Esophagus muscularis mucosa (tissue), 4 donors: ENCODE results near the gene SYT5. TPM values are rescaled to one million over a fixed set of nuclear protein-coding genes. Genes with fewer than 3 reads are reported as not detected.

ENCODE experiments used
- DNase-seq: peaks from one replicate; pipeline ENCODE4 v3.0.0-alpha.2; 2017; ENCODE audit errors: extremely low spot score
- H3K27ac ChIP-seq, 4 donors: fragments of 200-600 bp; sonication (generic); replicated peaks in 1 of 4; 1 replicate in 3 of 4; 2 replicates in 1 of 4; pipeline ENCODE4 v1.5.1; 2016 to 2019; ENCODE audit warnings: mild to moderate bottlenecking in 1 of 4
- H3K27me3 ChIP-seq, 4 donors: fragments of 200-600 bp; sonication (generic); one replicate each; pipeline versions ENCODE4 v1.5.1 to v1.6.0; 2016 to 2019
- H3K36me3 ChIP-seq, 4 donors: fragments of 200-600 bp; sonication (generic); one replicate each; pipeline ENCODE4 v1.5.1; 2016 to 2019
- H3K4me1 ChIP-seq, 4 donors: fragments of 200-600 bp; sonication (generic); one replicate each; pipeline ENCODE4 v1.5.1; 2016 to 2019
- H3K4me3 ChIP-seq, 4 donors: fragments of 200-600 bp; sonication (generic); 1 replicate in 2 of 4; 2 replicates in 2 of 4; pipeline ENCODE4 v1.5.1; 2016 to 2019; ENCODE audit warnings: mild to moderate bottlenecking in 4 of 4, moderate library complexity in 1 of 4
- H3K9me3 ChIP-seq, 4 donors: fragments of 200-600 bp; sonication (generic); 1 replicate in 3 of 4; 2 replicates in 1 of 4; pipeline ENCODE4 v1.5.1; 2016 to 2019
- CTCF ChIP-seq, 3 experiments: fragments of 200-600 bp in 2 of 3; fragments of 450-650 bp in 1 of 3; sonication (generic) in 2 of 3; IDR thresholded peaks; one replicate each; pipeline ENCODE4 v1.5.1; 2017 to 2019; ENCODE audit warnings: antibody characterized with exemption in 3 of 3, mild to moderate bottlenecking in 2 of 3, moderate library complexity in 1 of 3
- EP300 ChIP-seq: sonication (generic); formaldehyde crosslinking; IDR thresholded peaks from one replicate; pipeline ENCODE4 v1.6.1; 2017; ENCODE audit warnings: antibody characterized with exemption
- POLR2A ChIP-seq: fragments of 450-650 bp; IDR thresholded peaks from one replicate; pipeline ENCODE4 v1.6.1; 2017; ENCODE audit warnings: antibody characterized with exemption, moderate library complexity, mild to moderate bottlenecking, low read depth
- POLR2AphosphoS5 ChIP-seq, 2 donors: sonication (generic); formaldehyde crosslinking; IDR thresholded peaks; one replicate each; pipeline ENCODE4 v1.6.1; 2017; ENCODE audit warnings: antibody characterized with exemption in 2 of 2
- WGBS: methylation state at CpG from one replicate; pipeline ENCODE4 v1.1.5; 2018; 5-methylcytosine and 5-hydroxymethylcytosine counted together
- intact Hi-C: fragments of 100-400 bp; cut with DNase I; formaldehyde crosslinking; loops from one replicate; pipeline ENCODE4 v1.15.1; 2023
- total RNA-seq, 4 donors: library from RNA; depleted of rRNA; stranded (reverse); fragments of >200 nt; gene quantifications; one replicate each; pipeline versions ENCODE4 v1.1.0 to v1.2.1, GENCODE V29; 2016

The SYT5 gene
- total RNA-seq, 4 donors from 2014 or later = 0.80 to 2.1 (median 1.7) TPM; not detected in 1

GRCh38 chr19:55145232-55145631, 34.9 kb downstream of the SYT5 start:
- Histone ChIP-seq H3K4me3 (no peak overlapping the region), H3K36me3 (no peaks in the 10 kb centered on the region), H3K27ac (no peak overlapping the region), H3K4me1 (peaks cover 9 to 30% (median 25%) of the 10 kb centered on the region in 4 donors), H3K27me3 (peaks cover 0 to 100% (median 58%) of the 10 kb centered on the region in 4 donors), H3K9me3 (no peaks in the 10 kb centered on the region)
- DNase-seq = no peak
- WGBS = 23% methylated on average over 3 of the region's 3 CpGs
- no peak for TF ChIP-seq POLR2AphosphoS5 (IDR thresholded peaks at IDR 0.05)
- TF ChIP-seq CTCF (IDR thresholded peaks at IDR 0.05) = no peak
- TF ChIP-seq POLR2A = no peak
- TF ChIP-seq EP300 = no peak
- intact Hi-C loops = loop anchor here (10.0 kb wide), 1 partner anchor 270 kb away; no protein-coding TSS in a partner anchor

GRCh38 chr19:55141696-55142095, 38.4 kb downstream of the SYT5 start:
- no peak for TF ChIP-seq POLR2A
- no peak for TF ChIP-seq EP300
- TF ChIP-seq POLR2AphosphoS5 (IDR thresholded peaks at IDR 0.05) = no peak
- TF ChIP-seq CTCF (IDR thresholded peaks at IDR 0.05) = no peak
- Histone ChIP-seq H3K4me3 (no peak overlapping the region), H3K27ac (no peak overlapping the region), H3K9me3 (no peaks in the 10 kb centered on the region), H3K4me1 (peaks cover 6 to 27% (median 23%) of the 10 kb centered on the region in 4 donors), H3K36me3 (no peaks in the 10 kb centered on the region), H3K27me3 (peaks cover 0 to 100% (median 45%) of the 10 kb centered on the region in 4 donors)
- DNase-seq = no peak
- intact Hi-C loops = loop anchor here (5.0 to 10.0 kb wide), 2 partner anchors 273 to 361 kb away; no protein-coding TSS in a partner anchor
- WGBS = 0% methylated on average over 1 of the region's 21 CpGs

GRCh38 chr19:55137915-55138314, 42.2 kb downstream of the SYT5 start:
- H3K4me1 ChIP-seq = peaks cover 0 to 14% (median 9%) of the 10 kb centered on the region in 4 donors
- no peak overlapping the region for H3K4me3 ChIP-seq
- H3K27me3 ChIP-seq = peaks cover 0 to 97% (median 21%) of the 10 kb centered on the region in 4 donors
- WGBS = 59% methylated on average over 9 of the region's 9 CpGs
- H3K9me3 ChIP-seq = no peaks in the 10 kb centered on the region
- intact Hi-C loops = no loop called here
- H3K36me3 ChIP-seq = peaks cover 0 to 7% (median 0%) of the 10 kb centered on the region in 4 donors
- DNase-seq = no peak
- H3K27ac ChIP-seq = no peak overlapping the region
- TF ChIP-seq POLR2A (no peak), CTCF (IDR thresholded peaks at IDR 0.05) (no peak), EP300 (no peak), POLR2AphosphoS5 (IDR thresholded peaks at IDR 0.05) (no peak)

GRCh38 chr19:55136399-55137102, 43.5 kb downstream of the SYT5 start:
- no peak overlapping the region for H3K4me3 ChIP-seq
- 78% methylated on average over 17 of the region's 17 CpGs for WGBS
- H3K27ac ChIP-seq = no peak overlapping the region
- TF ChIP-seq POLR2A (no peak), CTCF (IDR thresholded peaks at IDR 0.05) (no peak), EP300 (no peak), POLR2AphosphoS5 (IDR thresholded peaks at IDR 0.05) (no peak)
- intact Hi-C loops = no loop called here
- no peak for DNase-seq
- no peaks in the 10 kb centered on the region for H3K9me3 ChIP-seq
- H3K36me3 ChIP-seq = peaks cover 0 to 7% (median 0%) of the 10 kb centered on the region in 4 donors
- H3K4me1 ChIP-seq = peaks cover 0 to 8% (median 7%) of the 10 kb centered on the region in 4 donors
- peaks cover 0 to 97% (median 15%) of the 10 kb centered on the region in 4 donors for H3K27me3 ChIP-seq
